ENCODE data around the gene ZMIZ1. TPM values are rescaled to one million over a fixed set of nuclear protein-coding genes. Genes with fewer than 3 reads are reported as not detected.

ZMIZ1 gene
- polyA plus RNA-seq, 1 donor: 40.1 TPM

- DNase-seq: no peak
- Histone ChIP-seq H3K4me3 (ENCODE audit: low read length) (no peak overlapping the region), H3K36me3 (ENCODE audit: control insufficient read depth, insufficient read depth, low read length) (peaks cover 18% of the 10 kb centered on the region), H3K27me3 (ENCODE audit: control insufficient read depth, insufficient read depth, low read length) (no peaks in the 10 kb centered on the region), H3K4me1 (ENCODE audit: control insufficient read depth, insufficient read depth, low read length) (peaks cover 38% of the 10 kb centered on the region), H3K27ac (ENCODE audit: low read length) (no peak overlapping the region), H3K9me3 (ENCODE audit: control insufficient read depth, low read depth, low read length) (peaks cover 4% of the 10 kb centered on the region)
- no CpG with 5 or more reads among the region's 1 CpG for WGBS (ENCODE audit: insufficient coverage, low lambda C conversion rate)
Observed at GRCh38 chr10:79190740-79191261, 122.0 kb downstream of the ZMIZ1 start.

DNA sequence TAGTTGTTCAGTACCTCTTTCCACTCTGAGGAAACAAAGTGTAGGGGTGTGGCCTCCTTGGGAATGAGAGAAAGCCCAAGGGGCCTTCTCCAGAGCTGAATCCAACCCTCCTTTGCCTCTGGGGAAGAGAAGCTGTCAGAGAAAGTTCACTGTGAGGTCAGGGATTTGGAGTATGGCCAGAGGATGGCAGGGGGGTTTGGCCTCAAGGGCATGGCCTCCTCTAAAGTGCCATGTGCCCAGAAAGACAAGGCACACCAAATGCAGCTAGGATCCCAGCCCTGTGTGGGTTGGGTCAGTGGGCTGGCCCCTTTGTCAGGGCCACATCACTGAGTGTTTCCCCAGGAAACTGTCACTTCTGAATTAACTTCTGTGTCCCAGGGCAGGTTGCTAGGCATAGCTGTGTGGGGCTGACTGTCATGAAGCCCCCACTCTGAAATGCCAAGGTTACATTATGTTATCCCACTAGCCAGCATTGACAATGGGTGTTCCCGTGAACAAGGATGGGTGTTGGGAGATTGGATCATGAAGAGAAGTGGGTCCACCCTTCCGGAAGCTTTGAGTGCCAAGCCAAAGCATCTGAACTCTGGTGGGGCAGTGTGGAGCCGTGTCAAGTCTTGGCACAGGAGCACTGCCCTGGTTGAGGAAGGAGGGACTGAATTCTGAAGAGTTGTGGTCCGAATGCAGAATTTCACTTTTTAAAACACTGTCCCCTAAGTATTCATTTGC lies 123.3 kb downstream of the ZMIZ1 start:
- Histone ChIP-seq H3K9me3 (ENCODE audit: control insufficient read depth, low read depth, low read length) (peaks cover 4% of the 10 kb centered on the region), H3K4me1 (ENCODE audit: control insufficient read depth, insufficient read depth, low read length) (peaks cover 25% of the 10 kb centered on the region), H3K4me3 (ENCODE audit: low read length) (no peak overlapping the region), H3K27me3 (ENCODE audit: control insufficient read depth, insufficient read depth, low read length) (no peaks in the 10 kb centered on the region), H3K27ac (ENCODE audit: low read length) (no peak overlapping the region), H3K36me3 (ENCODE audit: control insufficient read depth, insufficient read depth, low read length) (peaks cover 21% of the 10 kb centered on the region)
- DNase-seq: no peak
- WGBS (ENCODE audit: insufficient coverage, low lambda C conversion rate): no CpG with 5 or more reads among the region's 4 CpGs

GRCh38 chr10:79192677-79193003 lies 123.9 kb downstream of the ZMIZ1 start:
- DNase-seq: no peak
- Histone ChIP-seq H3K27ac (ENCODE audit: low read length) (no peak overlapping the region), H3K9me3 (ENCODE audit: control insufficient read depth, low read depth, low read length) (peaks cover 4% of the 10 kb centered on the region), H3K27me3 (ENCODE audit: control insufficient read depth, insufficient read depth, low read length) (no peaks in the 10 kb centered on the region), H3K4me3 (ENCODE audit: low read length) (no peak overlapping the region), H3K4me1 (ENCODE audit: control insufficient read depth, insufficient read depth, low read length) (peaks cover 20% of the 10 kb centered on the region), H3K36me3 (ENCODE audit: control insufficient read depth, insufficient read depth, low read length) (peaks cover 19% of the 10 kb centered on the region)
- no CpG with 5 or more reads among the region's 4 CpGs for WGBS (ENCODE audit: insufficient coverage, low lambda C conversion rate)

DNA sequence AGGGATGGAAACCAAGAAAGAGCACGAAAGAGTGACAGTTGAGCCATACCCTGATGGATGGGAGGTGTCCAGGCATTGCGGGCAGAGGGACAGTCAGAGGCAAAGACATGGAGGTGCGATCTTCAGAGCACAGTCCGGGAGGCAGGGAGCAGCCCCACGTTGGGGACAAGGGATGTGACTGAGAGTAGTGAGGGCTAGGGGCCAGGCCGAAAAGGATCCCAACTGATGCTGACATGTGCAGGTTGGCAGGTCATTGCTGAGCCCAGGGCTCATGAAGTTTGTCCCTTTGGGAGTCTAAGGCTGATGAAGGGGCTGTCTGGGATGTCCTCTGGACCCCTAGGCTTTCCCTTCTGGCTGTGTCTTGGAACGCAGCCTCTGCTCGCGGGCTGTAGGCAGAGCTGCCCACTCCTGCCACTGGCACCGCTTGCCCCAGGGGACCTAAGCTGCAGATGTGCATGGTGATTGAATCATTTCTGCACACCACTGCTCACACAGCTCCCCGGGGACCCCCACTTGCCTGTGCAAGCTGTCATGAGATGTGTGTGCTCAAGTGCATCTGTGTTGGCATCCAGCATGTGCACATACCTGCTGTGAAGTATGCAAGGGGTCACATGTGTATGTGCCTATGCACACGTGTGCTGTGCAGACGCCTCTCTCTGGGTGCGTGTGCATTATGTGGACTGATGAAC lies 125.1 kb downstream of the ZMIZ1 start:
- WGBS (ENCODE audit: insufficient coverage, low lambda C conversion rate): no CpG with 5 or more reads among the region's 14 CpGs
- Histone ChIP-seq H3K4me1 (ENCODE audit: control insufficient read depth, insufficient read depth, low read length) (peaks cover 8% of the 10 kb centered on the region), H3K36me3 (ENCODE audit: control insufficient read depth, insufficient read depth, low read length) (peaks cover 19% of the 10 kb centered on the region), H3K9me3 (ENCODE audit: control insufficient read depth, low read depth, low read length) (peaks cover 4% of the 10 kb centered on the region), H3K27me3 (ENCODE audit: control insufficient read depth, insufficient read depth, low read length) (no peaks in the 10 kb centered on the region), H3K4me3 (ENCODE audit: low read length) (no peak overlapping the region), H3K27ac (ENCODE audit: low read length) (no peak overlapping the region)
- no peak for DNase-seq

GRCh38 chr10:79195091-79195923 lies 126.5 kb downstream of the ZMIZ1 start:
- H3K4me1 ChIP-seq (ENCODE audit: control insufficient read depth, insufficient read depth, low read length): peaks cover 5% of the 10 kb centered on the region
- no peak overlapping the region for H3K27ac ChIP-seq (ENCODE audit: low read length)
- no peaks in the 10 kb centered on the region for H3K27me3 ChIP-seq (ENCODE audit: control insufficient read depth, insufficient read depth, low read length)
- peaks cover 17% of the 10 kb centered on the region for H3K36me3 ChIP-seq (ENCODE audit: control insufficient read depth, insufficient read depth, low read length)
- peaks cover 4% of the 10 kb centered on the region for H3K9me3 ChIP-seq (ENCODE audit: control insufficient read depth, low read depth, low read length)
- WGBS (ENCODE audit: insufficient coverage, low lambda C conversion rate): no CpG with 5 or more reads among the region's 22 CpGs
- DNase-seq: peak; percentile 71 to 78
- no peak overlapping the region for H3K4me3 ChIP-seq (ENCODE audit: low read length)

DNA sequence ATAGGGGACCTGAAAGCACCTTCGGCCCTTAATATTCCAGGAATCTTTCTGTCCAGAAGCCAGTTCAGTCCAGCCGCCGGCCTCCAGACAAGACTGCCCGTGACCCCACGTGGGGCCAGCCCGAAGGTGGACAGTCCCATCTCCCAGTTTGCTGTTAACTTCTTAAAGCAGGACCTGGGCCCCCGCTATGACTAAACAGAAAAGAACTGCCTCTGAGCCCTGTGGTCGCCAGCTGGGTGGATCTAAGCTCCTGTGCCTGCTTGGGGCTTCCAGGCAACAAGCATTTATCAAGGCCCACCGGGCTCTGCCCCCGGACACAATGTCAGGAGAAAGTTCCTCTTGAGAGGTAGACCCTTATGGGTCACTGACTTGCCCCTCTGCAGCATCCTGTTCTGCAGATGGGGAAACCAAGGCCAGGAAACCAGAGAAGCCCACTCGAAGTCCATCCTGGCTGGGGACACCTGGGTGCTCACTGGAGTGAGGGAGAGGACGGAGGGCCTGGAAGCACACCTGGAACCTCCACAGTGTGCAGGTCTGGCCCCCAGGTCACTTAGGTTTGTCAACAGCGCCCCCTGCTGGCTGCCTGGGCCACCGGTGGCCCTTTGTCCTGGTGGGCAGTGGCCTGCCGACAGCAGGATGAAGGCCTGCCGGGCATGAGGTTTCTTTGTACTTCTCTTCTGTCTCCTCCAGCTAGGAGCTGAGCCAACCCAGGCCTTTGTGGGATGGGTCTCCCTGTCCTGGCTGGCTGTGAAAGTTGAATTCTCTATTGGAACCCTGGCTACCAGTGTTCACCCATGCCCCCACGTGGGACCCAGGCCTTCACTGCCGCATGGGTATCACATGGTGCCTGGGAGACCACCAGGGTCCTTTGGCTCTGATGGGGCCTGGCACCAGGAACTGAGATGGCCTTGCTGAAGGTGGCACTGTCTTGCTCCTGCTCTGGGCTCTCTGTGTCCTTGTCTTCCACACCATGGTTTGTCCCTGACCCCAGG lies 128.0 kb downstream of the ZMIZ1 start:
- Histone ChIP-seq H3K4me3 (ENCODE audit: low read length) (no peak overlapping the region), H3K9me3 (ENCODE audit: control insufficient read depth, low read depth, low read length) (no peaks in the 10 kb centered on the region), H3K36me3 (ENCODE audit: control insufficient read depth, insufficient read depth, low read length) (peaks cover 25% of the 10 kb centered on the region), H3K4me1 (ENCODE audit: control insufficient read depth, insufficient read depth, low read length) (peaks cover 5% of the 10 kb centered on the region), H3K27me3 (ENCODE audit: control insufficient read depth, insufficient read depth, low read length) (no peaks in the 10 kb centered on the region), H3K27ac (ENCODE audit: low read length) (no peak overlapping the region)
- no CpG with 5 or more reads among the region's 18 CpGs for WGBS (ENCODE audit: insufficient coverage, low lambda C conversion rate)
- DNase-seq: peak; percentile 60 to 64

DNA sequence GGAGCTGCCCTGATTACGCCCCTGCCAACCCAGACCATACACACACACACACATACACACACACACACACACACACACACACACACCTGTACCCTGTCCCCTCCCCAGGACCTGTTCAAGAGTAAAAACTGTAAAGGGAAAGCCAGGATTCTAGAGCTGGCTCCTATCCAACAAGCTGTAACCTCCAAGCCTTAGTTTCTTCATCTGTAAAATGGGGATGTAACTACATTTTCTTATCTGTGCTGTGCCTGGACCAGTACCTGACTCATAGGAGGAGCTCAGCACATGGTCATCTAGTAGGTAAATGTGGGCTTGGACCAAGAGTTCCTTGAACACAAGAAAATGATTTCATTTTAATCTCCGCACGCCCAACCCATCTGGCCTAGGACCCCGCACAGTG lies 128.8 kb downstream of the ZMIZ1 start:
- Histone ChIP-seq H3K9me3 (ENCODE audit: control insufficient read depth, low read depth, low read length) (no peaks in the 10 kb centered on the region), H3K4me3 (ENCODE audit: low read length) (no peak overlapping the region), H3K36me3 (ENCODE audit: control insufficient read depth, insufficient read depth, low read length) (peaks cover 32% of the 10 kb centered on the region), H3K27ac (ENCODE audit: low read length) (no peak overlapping the region), H3K27me3 (ENCODE audit: control insufficient read depth, insufficient read depth, low read length) (no peaks in the 10 kb centered on the region), H3K4me1 (ENCODE audit: control insufficient read depth, insufficient read depth, low read length) (peaks cover 5% of the 10 kb centered on the region)
- DNase-seq: no peak
- WGBS (ENCODE audit: insufficient coverage, low lambda C conversion rate): no CpG with 5 or more reads among the region's 4 CpGs

DNA sequence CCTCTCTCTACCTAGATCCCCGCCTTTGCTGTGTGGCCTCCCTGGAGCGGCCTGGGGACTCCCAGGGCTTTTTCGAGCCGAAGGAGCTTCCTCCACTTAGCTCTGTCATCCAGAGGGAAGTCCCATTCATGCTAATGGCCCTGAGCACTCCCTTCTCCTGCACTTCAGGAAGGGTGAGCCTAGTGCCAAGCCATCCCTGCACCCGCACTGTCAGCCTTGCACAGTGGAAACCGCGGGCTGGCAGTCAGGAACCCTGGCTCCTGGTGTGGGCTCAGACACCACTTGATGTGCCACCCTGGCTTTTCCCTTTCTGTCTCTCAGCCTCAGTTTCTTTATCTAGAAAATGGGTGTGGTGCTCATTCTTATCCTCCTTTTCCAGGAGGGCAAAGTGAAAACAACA lies 131.6 kb downstream of the ZMIZ1 start:
- Histone ChIP-seq H3K27ac (ENCODE audit: low read length) (no peak overlapping the region), H3K4me3 (ENCODE audit: low read length) (no peak overlapping the region), H3K4me1 (ENCODE audit: control insufficient read depth, insufficient read depth, low read length) (peaks cover under 1% of the 10 kb centered on the region), H3K9me3 (ENCODE audit: control insufficient read depth, low read depth, low read length) (no peaks in the 10 kb centered on the region), H3K36me3 (ENCODE audit: control insufficient read depth, insufficient read depth, low read length) (peaks cover 57% of the 10 kb centered on the region), H3K27me3 (ENCODE audit: control insufficient read depth, insufficient read depth, low read length) (no peaks in the 10 kb centered on the region)
- DNase-seq: no peak
- no CpG with 5 or more reads among the region's 7 CpGs for whole genome bisulfite sequencing (ENCODE audit: insufficient coverage, low lambda C conversion rate)

DNA sequence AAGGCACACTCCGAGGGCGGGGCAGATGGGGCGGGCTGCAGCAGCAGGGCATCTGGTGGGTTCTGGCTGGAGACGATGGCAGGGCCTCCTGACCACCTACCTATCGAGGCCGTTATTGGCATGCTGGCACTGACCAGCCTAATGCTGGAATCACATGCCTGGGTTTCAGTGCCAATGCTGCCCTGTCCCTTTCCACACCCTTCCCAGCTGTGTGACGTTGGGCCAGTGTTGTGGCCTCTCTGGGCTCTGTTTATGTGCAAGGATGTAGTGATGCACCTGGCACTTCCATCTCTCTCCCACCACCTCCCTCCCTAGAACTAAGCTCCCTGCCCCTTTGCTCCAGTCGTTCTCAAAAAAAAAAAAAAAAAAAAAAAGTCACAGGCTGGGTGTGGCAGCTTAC lies 132.9 kb downstream of the ZMIZ1 start:
- peaks cover 62% of the 10 kb centered on the region for H3K36me3 ChIP-seq (ENCODE audit: control insufficient read depth, insufficient read depth, low read length)

More for the DNA sequence above, 132.9 kb downstream of the ZMIZ1 start:
- no peaks in the 10 kb centered on the region for H3K9me3 ChIP-seq (ENCODE audit: control insufficient read depth, low read depth, low read length)
- H3K27ac ChIP-seq (ENCODE audit: low read length): no peak overlapping the region
- no peaks in the 10 kb centered on the region for H3K27me3 ChIP-seq (ENCODE audit: control insufficient read depth, insufficient read depth, low read length)
- no peak for DNase-seq
- no peak overlapping the region for H3K4me3 ChIP-seq (ENCODE audit: low read length)
- WGBS (ENCODE audit: insufficient coverage, low lambda C conversion rate): 100% methylated on average over 2 of the region's 8 CpGs
- H3K4me1 ChIP-seq (ENCODE audit: control insufficient read depth, insufficient read depth, low read length): no peaks in the 10 kb centered on the region
